ENCODE data around the gene TBXA2R.

The TBXA2R gene

GRCh38 chr19:3619631-3620012 is 12.9 kb upstream of the TBXA2R start:
- no peak for DNase-seq (ENCODE audit: low read depth in 2 of 2)

- no peak for DNase-seq (ENCODE audit: low read depth in 2 of 2)
These were observed 12.3 kb upstream of the TBXA2R start for GRCh38 chr19:3618811-3619630.

- no peak for DNase-seq (ENCODE audit: low read depth in 2 of 2)
These were observed 11.6 kb upstream of the TBXA2R start for GRCh38 chr19:3618144-3618810.

GRCh38 chr19:3617463-3617862 is 10.8 kb upstream of the TBXA2R start:
- DNase-seq (ENCODE audit: low read depth in 2 of 2), result no peak

- DNase-seq (ENCODE audit: low read depth in 2 of 2), result no peak
These were observed 9.0 kb upstream of the TBXA2R start for GRCh38 chr19:3615524-3616135.

- DNase-seq (ENCODE audit: low read depth in 2 of 2), result no peak
These were observed 8.3 kb upstream of the TBXA2R start for GRCh38 chr19:3614858-3615505.

GRCh38 chr19:3613818-3614661 is 7.4 kb upstream of the TBXA2R start:
- no peak for DNase-seq (ENCODE audit: low read depth in 2 of 2)

- no peak for DNase-seq (ENCODE audit: low read depth in 2 of 2)
These were observed 6.4 kb upstream of the TBXA2R start for GRCh38 chr19:3612901-3613741.

GRCh38 chr19:3612330-3612729 is 5.7 kb upstream of the TBXA2R start:
- DNase-seq (ENCODE audit: low read depth in 2 of 2), result no peak

GRCh38 chr19:3611841-3612240 is 5.2 kb upstream of the TBXA2R start:
- no peak for DNase-seq (ENCODE audit: low read depth in 2 of 2)

- DNase-seq (ENCODE audit: low read depth in 2 of 2), result no peak
These were observed 4.4 kb upstream of the TBXA2R start for GRCh38 chr19:3610745-3611717.

- no peak for DNase-seq (ENCODE audit: low read depth in 2 of 2)
These were observed 3.4 kb upstream of the TBXA2R start for GRCh38 chr19:3609779-3610719.

- no peak for DNase-seq (ENCODE audit: low read depth in 2 of 2)
These were observed 2.2 kb upstream of the TBXA2R start for GRCh38 chr19:3608750-3609322.

GRCh38 chr19:3608079-3608641 is 1.5 kb upstream of the TBXA2R start:
- no peak for DNase-seq (ENCODE audit: low read depth in 2 of 2)

- DNase-seq (ENCODE audit: low read depth in 2 of 2), result no peak
These were observed 816 bp upstream of the TBXA2R start for GRCh38 chr19:3607303-3608078.

GRCh38 chr19:3606174-3606689 is 443 bp downstream of the TBXA2R start:
- DNase-seq (ENCODE audit: low read depth in 2 of 2), result no peak
